ENCODE measurements around the gene MAP2K5.

MAP2K5 gene

DNA sequence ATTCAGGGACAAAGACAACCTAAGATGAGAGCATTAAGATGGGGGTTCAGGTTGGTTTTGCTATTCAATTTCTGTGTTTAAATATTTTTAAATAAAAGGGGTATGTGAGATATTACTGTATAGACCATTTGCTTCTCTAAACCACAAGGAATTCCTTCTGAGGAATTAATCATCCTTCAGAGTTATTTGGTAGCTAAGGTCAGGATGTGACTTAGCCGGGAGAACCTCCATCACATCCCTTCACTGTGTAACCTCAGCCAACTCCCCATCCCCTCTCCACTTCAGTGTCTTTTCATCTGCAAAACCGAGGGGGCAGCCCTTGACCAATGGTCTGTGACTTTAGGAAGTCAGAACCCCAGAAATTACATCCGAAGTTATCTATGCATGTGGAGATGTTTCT is 234.1 kb downstream of the MAP2K5 start:
- no peak overlapping the region for H3K4me3 ChIP-seq (ENCODE audit: low read length)
- no peaks in the 10 kb centered on the region for H3K9me3 ChIP-seq (replicated peaks; ENCODE audit: insufficient read depth, low read length)
- no peaks in the 10 kb centered on the region for H3K9me2 ChIP-seq (replicated peaks; ENCODE audit: insufficient read depth, low read length)
- H4K20me1 ChIP-seq (ENCODE audit: insufficient read depth, low read length) = no peaks in the 10 kb centered on the region
- H3K4me1 ChIP-seq (ENCODE audit: low read length) = peaks cover 17% of the 10 kb centered on the region; the same call in 1 of the 2 replicates
- H3F3A ChIP-seq (ENCODE audit: insufficient read depth, low read length) = no peaks in the 10 kb centered on the region
- H3K27me3 ChIP-seq (replicated peaks; ENCODE audit: insufficient read depth, low read length) = no peaks in the 10 kb centered on the region
- no peak for DNase-seq
- no peak overlapping the region for H3K27ac ChIP-seq (ENCODE audit: low read length)
- no peak overlapping the region for H2AFZ ChIP-seq (ENCODE audit: low read length)
- no peaks in the 10 kb centered on the region for H3K79me2 ChIP-seq (ENCODE audit: low read length)
- no peak overlapping the region for H3K4me2 ChIP-seq (ENCODE audit: low read depth, low read length)
- H3K9ac ChIP-seq (ENCODE audit: low read length) = no peak overlapping the region
- no peaks in the 10 kb centered on the region for H3K36me3 ChIP-seq (replicated peaks; ENCODE audit: insufficient read depth, low read length)
- TF ChIP-seq EZH2 (optimal IDR thresholded peaks at IDR 0.05; ENCODE audit: low read depth, low read length) (no peak), EZH2phosphoT487 (IDR thresholded peaks at IDR 0.05; ENCODE audit: low read length) (no peak), CTCF (IDR thresholded peaks at IDR 0.05; ENCODE audit: low read length) (no peak)

DNA sequence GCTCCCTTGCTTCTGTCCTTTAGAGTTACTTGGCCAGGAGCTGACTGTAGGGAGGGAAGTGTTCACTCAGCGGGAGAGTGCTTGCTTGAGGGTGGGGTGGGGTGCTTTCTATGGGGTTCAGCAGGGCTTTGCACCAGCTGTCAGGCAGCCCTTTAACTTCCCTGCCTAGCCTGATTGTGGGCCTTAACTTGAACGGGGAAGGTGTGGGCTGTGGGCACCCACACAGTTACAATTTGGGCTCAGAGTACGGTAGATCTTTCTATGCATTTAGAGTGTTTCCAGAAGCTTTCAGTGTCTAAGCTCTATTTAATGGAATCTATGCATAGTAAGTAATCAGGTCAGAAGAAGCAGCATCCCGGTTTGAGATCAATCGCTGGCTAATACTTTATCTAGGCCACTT is 234.6 kb downstream of the MAP2K5 start:
- DNase-seq = no peak
- H3F3A ChIP-seq (ENCODE audit: insufficient read depth, low read length) = no peaks in the 10 kb centered on the region
- no peak overlapping the region for H3K4me3 ChIP-seq (ENCODE audit: low read length)
- no peak for TF ChIP-seq CTCF (IDR thresholded peaks at IDR 0.05; ENCODE audit: low read length)
- TF ChIP-seq EZH2phosphoT487 (IDR thresholded peaks at IDR 0.05; ENCODE audit: low read length) = no peak
- no peak for TF ChIP-seq EZH2 (optimal IDR thresholded peaks at IDR 0.05; ENCODE audit: low read depth, low read length)
- no peaks in the 10 kb centered on the region for H3K36me3 ChIP-seq (replicated peaks; ENCODE audit: insufficient read depth, low read length)
- H3K9ac ChIP-seq (ENCODE audit: low read length) = no peak overlapping the region
- H3K27me3 ChIP-seq (replicated peaks; ENCODE audit: insufficient read depth, low read length) = no peaks in the 10 kb centered on the region
- H3K4me1 ChIP-seq (ENCODE audit: low read length) = peaks cover 19% of the 10 kb centered on the region
- no peak overlapping the region for H2AFZ ChIP-seq (ENCODE audit: low read length)
- no peaks in the 10 kb centered on the region for H3K79me2 ChIP-seq (ENCODE audit: low read length)
- H3K27ac ChIP-seq (ENCODE audit: low read length) = no peak overlapping the region
- no peaks in the 10 kb centered on the region for H3K9me2 ChIP-seq (replicated peaks; ENCODE audit: insufficient read depth, low read length)
- no peak overlapping the region for H3K4me2 ChIP-seq (ENCODE audit: low read depth, low read length)
- H3K9me3 ChIP-seq (replicated peaks; ENCODE audit: insufficient read depth, low read length) = no peaks in the 10 kb centered on the region
- no peaks in the 10 kb centered on the region for H4K20me1 ChIP-seq (ENCODE audit: insufficient read depth, low read length)

DNA sequence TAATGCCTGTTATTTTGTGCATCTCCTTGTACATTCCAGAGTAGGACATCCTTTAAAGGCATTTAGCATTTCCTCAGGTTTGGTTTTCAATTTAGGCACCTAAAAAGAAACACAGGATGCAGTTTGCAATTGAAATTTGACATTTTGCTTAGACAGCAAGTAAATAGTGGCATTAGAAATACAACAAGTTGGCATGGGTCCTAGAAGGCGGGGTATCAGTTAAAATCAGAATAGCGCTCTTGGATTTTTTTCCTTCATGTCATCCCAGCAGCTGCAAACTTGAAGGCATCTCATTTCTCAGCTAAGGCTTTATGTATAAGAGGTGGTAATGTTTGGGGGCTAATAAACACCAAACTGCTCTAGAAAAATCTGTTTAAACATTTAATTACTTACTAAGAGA is 235.3 kb downstream of the MAP2K5 start:
- Histone ChIP-seq H3K9me3 (replicated peaks; ENCODE audit: insufficient read depth, low read length) (no peaks in the 10 kb centered on the region), H3K4me1 (ENCODE audit: low read length) (peaks cover 26% of the 10 kb centered on the region), H3K79me2 (ENCODE audit: low read length) (no peaks in the 10 kb centered on the region), H4K20me1 (ENCODE audit: insufficient read depth, low read length) (no peaks in the 10 kb centered on the region), H2AFZ (ENCODE audit: low read length) (no peak overlapping the region), H3K27ac (ENCODE audit: low read length) (no peak overlapping the region), H3K36me3 (replicated peaks; ENCODE audit: insufficient read depth, low read length) (no peaks in the 10 kb centered on the region), H3K9ac (ENCODE audit: low read length) (no peak overlapping the region), H3K9me2 (replicated peaks; ENCODE audit: insufficient read depth, low read length) (no peaks in the 10 kb centered on the region), H3F3A (ENCODE audit: insufficient read depth, low read length) (peaks cover 7% of the 10 kb centered on the region), H3K27me3 (replicated peaks; ENCODE audit: insufficient read depth, low read length) (no peaks in the 10 kb centered on the region), H3K4me2 (ENCODE audit: low read depth, low read length) (no peak overlapping the region), H3K4me3 (ENCODE audit: low read length) (no peak overlapping the region)
- no peak for DNase-seq
- TF ChIP-seq CTCF (IDR thresholded peaks at IDR 0.05; ENCODE audit: low read length) = no peak
- no peak for TF ChIP-seq EZH2 (optimal IDR thresholded peaks at IDR 0.05; ENCODE audit: low read depth, low read length)
- no peak for TF ChIP-seq EZH2phosphoT487 (IDR thresholded peaks at IDR 0.05; ENCODE audit: low read length)

All from MM.1S (cell line).